Measurements from ENCODE around the gene SERPINF2.

- TF ChIP-seq SCRT1 (tag by site-specific recombination; IDR thresholded peaks at IDR 0.05; ENCODE audit: borderline replicate concordance) = no peak
- TF ChIP-seq, protein P1, sequence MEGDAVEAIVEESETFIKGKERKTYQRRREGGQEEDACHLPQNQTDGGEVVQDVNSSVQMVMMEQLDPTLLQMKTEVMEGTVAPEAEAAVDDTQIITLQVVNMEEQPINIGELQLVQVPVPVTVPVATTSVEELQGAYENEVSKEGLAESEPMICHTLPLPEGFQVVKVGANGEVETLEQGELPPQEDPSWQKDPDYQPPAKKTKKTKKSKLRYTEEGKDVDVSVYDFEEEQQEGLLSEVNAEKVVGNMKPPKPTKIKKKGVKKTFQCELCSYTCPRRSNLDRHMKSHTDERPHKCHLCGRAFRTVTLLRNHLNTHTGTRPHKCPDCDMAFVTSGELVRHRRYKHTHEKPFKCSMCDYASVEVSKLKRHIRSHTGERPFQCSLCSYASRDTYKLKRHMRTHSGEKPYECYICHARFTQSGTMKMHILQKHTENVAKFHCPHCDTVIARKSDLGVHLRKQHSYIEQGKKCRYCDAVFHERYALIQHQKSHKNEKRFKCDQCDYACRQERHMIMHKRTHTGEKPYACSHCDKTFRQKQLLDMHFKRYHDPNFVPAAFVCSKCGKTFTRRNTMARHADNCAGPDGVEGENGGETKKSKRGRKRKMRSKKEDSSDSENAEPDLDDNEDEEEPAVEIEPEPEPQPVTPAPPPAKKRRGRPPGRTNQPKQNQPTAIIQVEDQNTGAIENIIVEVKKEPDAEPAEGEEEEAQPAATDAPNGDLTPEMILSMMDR (tag by site-specific recombination; IDR thresholded peaks at IDR 0.05) = peak; percentile 83
- TF ChIP-seq ZBTB21 (tag by site-specific recombination; IDR thresholded peaks at IDR 0.05) = no peak
- no peak for TF ChIP-seq ELK4 (IDR thresholded peaks at IDR 0.05; ENCODE audit: borderline replicate concordance, low read depth, low read length)
- TF ChIP-seq ZNF423 (tag by site-specific recombination; IDR thresholded peaks at IDR 0.05) = no peak
- TF ChIP-seq ZFP37 (tag by site-specific recombination; IDR thresholded peaks at IDR 0.05) = no peak
- no peak for TF ChIP-seq ZNF473 (tag by site-specific recombination; IDR thresholded peaks at IDR 0.05)
- TF ChIP-seq RBAK (tag by site-specific recombination; IDR thresholded peaks at IDR 0.05) = no peak
- TF ChIP-seq, protein P2, sequence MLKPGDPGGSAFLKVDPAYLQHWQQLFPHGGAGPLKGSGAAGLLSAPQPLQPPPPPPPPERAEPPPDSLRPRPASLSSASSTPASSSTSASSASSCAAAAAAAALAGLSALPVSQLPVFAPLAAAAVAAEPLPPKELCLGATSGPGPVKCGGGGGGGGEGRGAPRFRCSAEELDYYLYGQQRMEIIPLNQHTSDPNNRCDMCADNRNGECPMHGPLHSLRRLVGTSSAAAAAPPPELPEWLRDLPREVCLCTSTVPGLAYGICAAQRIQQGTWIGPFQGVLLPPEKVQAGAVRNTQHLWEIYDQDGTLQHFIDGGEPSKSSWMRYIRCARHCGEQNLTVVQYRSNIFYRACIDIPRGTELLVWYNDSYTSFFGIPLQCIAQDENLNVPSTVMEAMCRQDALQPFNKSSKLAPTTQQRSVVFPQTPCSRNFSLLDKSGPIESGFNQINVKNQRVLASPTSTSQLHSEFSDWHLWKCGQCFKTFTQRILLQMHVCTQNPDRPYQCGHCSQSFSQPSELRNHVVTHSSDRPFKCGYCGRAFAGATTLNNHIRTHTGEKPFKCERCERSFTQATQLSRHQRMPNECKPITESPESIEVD (tag by site-specific recombination; IDR thresholded peaks at IDR 0.05) = no peak
Measured at GRCh38 chr17:1720856-1721386, 21.8 kb upstream of the SERPINF2 start.
